ENCODE results near the gene ZNF814.
A peak's percentile ranks its signal among the peaks of the same experiment; 100 is the strongest.

Gene ZNF814

GRCh38 chr19:57807541-57807940, 81.3 kb downstream of the ZNF814 start:
- no peak for DNase-seq (ENCODE audit: low read depth)
- no peak overlapping the region for H3K4me3 ChIP-seq (ENCODE audit: low read depth, low read length)
- in situ Hi-C loops (cut with HindIII; ENCODE audit: low sequenced_read_pairs), result no loop called here
- TF ChIP-seq CTCF (IDR thresholded peaks at IDR 0.05; ENCODE audit: low read depth, low read length, missing control alignments), result no peak

- peak overlapping the region; percentile 56 for H3K4me3 ChIP-seq (ENCODE audit: low read depth, low read length)
- TF ChIP-seq CTCF (IDR thresholded peaks at IDR 0.05; ENCODE audit: low read depth, low read length, missing control alignments), result no peak
Observed at GRCh38 chr19:57803594-57804325, 85.1 kb downstream of the ZNF814 start.

GRCh38 chr19:57803265-57803593, 85.6 kb downstream of the ZNF814 start:
- DNase-seq (ENCODE audit: low read depth), result no peak
- H3K4me3 ChIP-seq (ENCODE audit: low read depth, low read length), result peak overlapping the region; percentile 56
- in situ Hi-C loops (cut with HindIII; ENCODE audit: low sequenced_read_pairs), result no loop called here
- TF ChIP-seq CTCF (IDR thresholded peaks at IDR 0.05; ENCODE audit: low read depth, low read length, missing control alignments), result no peak

More at GRCh38 chr19:57803594-57804325, 85.1 kb downstream of the ZNF814 start:
- in situ Hi-C loops (cut with HindIII; ENCODE audit: low sequenced_read_pairs), result no loop called here
- DNase-seq (ENCODE audit: low read depth), result peak; percentile 97

- TF ChIP-seq CTCF (IDR thresholded peaks at IDR 0.05; ENCODE audit: low read depth, low read length, missing control alignments), result no peak
- in situ Hi-C loops (cut with HindIII; ENCODE audit: low sequenced_read_pairs), result no loop called here
Observed at GRCh38 chr19:57802269-57802668, 86.6 kb downstream of the ZNF814 start.

GRCh38 chr19:57800696-57801095, 88.1 kb downstream of the ZNF814 start:
- in situ Hi-C loops (cut with HindIII; ENCODE audit: low sequenced_read_pairs), result no loop called here
- H3K4me3 ChIP-seq (ENCODE audit: low read depth, low read length), result no peak overlapping the region
- DNase-seq (ENCODE audit: low read depth), result no peak
- TF ChIP-seq CTCF (IDR thresholded peaks at IDR 0.05; ENCODE audit: low read depth, low read length, missing control alignments), result no peak

More at GRCh38 chr19:57802269-57802668, 86.6 kb downstream of the ZNF814 start:
- no peak for DNase-seq (ENCODE audit: low read depth)
- H3K4me3 ChIP-seq (ENCODE audit: low read depth, low read length), result no peak overlapping the region

All from astrocyte of the cerebellum (primary cell).